HUES48 (cell line): ENCODE results near the gene SPOCD1.

Experiments used
- H3K27ac ChIP-seq: one replicate; pipeline ENCODE4 v1.7.0; 2013; ENCODE audit warnings: low read depth, low read length, inconsistent platforms
- H3K27me3 ChIP-seq: 2 replicates; pipeline ENCODE4 v1.6.1; 2013; ENCODE audit warnings: mild to moderate bottlenecking, low read length; ENCODE audit not compliant: control insufficient read depth, insufficient read depth
- H3K36me3 ChIP-seq: 2 replicates; pipeline ENCODE4 v1.6.1; 2013; ENCODE audit warnings: low read length; ENCODE audit not compliant: control insufficient read depth, insufficient read depth
- H3K4me1 ChIP-seq: 2 replicates; pipeline ENCODE4 v1.6.1; 2013; ENCODE audit warnings: mild to moderate bottlenecking, low read length; ENCODE audit not compliant: control insufficient read depth, insufficient read depth
- H3K4me3 ChIP-seq: 2 replicates; pipeline ENCODE4 v1.5.1; 2013; ENCODE audit warnings: mild to moderate bottlenecking, low read depth, low read length
- H3K9ac ChIP-seq: 2 replicates; pipeline ENCODE4 v1.6.1; 2013; ENCODE audit warnings: mild to moderate bottlenecking, low read depth, low read length, moderate library complexity
- H3K9me3 ChIP-seq: 2 replicates; pipeline ENCODE4 v1.6.1; 2013; ENCODE audit warnings: low read length; ENCODE audit not compliant: control insufficient read depth, insufficient read depth

SPOCD1 gene

DNA sequence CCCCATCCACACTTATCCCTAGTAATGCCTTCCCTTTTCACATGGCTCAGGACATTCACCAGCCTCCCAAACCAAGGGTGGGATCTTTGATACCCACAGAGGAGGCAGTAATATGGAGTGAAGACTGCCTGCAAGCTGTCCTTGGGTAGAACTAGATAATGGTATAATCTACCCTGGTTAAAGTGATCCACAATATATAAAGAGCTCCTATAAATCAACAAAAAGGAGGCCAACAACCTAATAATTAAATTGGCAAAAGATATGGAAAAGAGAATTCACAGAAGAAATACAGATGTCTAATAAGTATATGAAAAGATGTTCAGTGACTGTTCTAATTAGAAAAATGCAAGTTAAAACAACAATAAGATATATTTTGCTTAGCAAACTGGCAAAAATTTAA is 30.7 kb upstream of the SPOCD1 start:
- Histone ChIP-seq H3K27ac (no peak overlapping the region), H3K9ac (no peak overlapping the region), H3K4me1 (no peaks in the 10 kb centered on the region), H3K36me3 (no peaks in the 10 kb centered on the region), H3K9me3 (no peaks in the 10 kb centered on the region), H3K4me3 (no peak overlapping the region), H3K27me3 (no peaks in the 10 kb centered on the region)

DNA sequence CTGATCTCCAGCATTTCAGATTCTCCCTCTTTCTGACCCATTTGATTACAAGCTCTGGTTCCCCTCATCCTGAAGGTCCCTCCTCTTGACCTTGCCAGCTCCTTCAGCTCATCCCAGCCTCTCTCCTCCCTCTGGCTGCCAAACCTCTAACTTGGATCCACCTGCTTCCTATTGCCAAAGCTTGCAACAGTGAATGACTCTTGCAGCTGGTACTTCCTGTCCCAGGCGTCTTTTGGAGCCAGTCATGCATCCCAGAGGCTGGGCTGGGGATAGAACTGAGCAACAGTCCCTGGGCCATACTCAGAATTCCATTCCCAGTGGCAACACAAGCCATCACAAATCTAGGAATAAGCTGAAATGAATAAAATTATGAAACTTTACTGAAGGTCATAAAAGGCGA is 27.7 kb upstream of the SPOCD1 start:
- H3K27me3 ChIP-seq = no peaks in the 10 kb centered on the region
- H3K36me3 ChIP-seq = no peaks in the 10 kb centered on the region
- H3K4me3 ChIP-seq = no peak overlapping the region
- no peaks in the 10 kb centered on the region for H3K4me1 ChIP-seq
- H3K27ac ChIP-seq = no peak overlapping the region
- H3K9me3 ChIP-seq = no peaks in the 10 kb centered on the region
- H3K9ac ChIP-seq = no peak overlapping the region

DNA sequence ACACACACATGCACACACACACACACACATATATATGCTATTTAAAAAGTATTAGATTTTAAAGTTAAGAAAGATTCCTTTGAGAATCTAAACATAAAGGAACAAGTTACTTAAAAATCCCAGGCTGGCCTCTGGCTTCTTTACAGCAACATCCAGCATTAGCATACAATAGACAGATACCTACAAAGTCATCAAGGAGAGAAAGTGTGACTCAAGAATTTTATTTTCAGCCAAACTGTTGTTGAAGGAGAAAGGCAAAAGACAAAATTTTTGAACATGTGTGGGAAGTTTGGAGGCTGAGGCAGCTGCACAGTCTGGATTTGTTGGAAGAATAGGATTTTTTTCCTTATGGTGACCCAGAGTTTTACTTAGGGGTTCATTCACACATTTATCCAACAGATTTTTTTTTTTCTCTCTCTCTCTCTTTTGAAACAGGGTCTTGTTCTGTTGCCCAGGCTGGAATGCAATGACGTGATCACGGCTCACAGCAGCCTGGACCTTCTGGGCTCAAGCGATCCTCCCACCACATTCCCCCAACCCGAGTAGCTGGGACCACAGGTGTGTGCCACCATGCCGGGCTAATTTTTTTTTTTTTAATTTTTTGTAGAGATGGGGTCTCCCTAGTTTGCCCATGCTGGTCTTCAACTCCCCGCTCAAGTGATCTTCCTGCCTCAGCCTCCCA is 24.0 kb upstream of the SPOCD1 start:
- H3K36me3 ChIP-seq = no peaks in the 10 kb centered on the region
- H3K9ac ChIP-seq = no peak overlapping the region
- H3K27ac ChIP-seq = no peak overlapping the region
- H3K27me3 ChIP-seq = no peaks in the 10 kb centered on the region
- no peaks in the 10 kb centered on the region for H3K4me1 ChIP-seq
- H3K4me3 ChIP-seq = no peak overlapping the region
- no peaks in the 10 kb centered on the region for H3K9me3 ChIP-seq

DNA sequence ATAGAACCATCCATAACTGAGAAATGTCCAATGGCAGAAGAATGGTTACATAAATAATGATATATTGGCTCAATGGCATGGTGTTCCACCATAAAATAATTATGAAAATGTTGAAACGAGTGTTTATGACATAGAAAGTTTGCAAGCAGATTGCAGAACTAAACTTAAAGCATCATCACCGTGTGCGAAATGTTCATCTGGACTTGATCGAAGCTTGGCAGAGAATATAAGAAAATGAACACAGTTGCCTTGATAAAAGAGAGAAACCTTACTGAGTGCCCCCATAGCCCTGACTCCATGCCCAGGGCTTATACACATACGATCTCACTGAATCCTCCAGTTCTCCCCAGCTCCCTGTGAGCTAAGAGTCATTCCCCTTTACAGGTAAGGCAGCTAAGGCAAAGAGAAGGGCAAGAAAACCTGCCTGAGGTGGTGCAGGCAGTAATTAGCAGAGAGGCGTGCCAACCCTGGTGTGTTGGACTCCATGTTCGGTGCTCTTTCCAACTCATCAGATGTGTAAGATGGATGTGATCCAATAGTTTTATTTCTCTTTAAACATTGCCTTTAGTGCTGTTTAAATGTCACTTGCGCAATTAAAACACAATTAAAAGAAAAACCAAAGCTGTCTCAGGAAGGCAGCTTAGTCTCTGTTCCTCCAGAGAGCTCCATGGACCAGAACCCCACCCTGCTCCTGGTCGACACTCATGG is 21.8 kb upstream of the SPOCD1 start:
- no peak overlapping the region for H3K9ac ChIP-seq
- H3K27ac ChIP-seq = no peak overlapping the region
- H3K4me1 ChIP-seq = no peaks in the 10 kb centered on the region
- no peaks in the 10 kb centered on the region for H3K36me3 ChIP-seq
- H3K27me3 ChIP-seq = no peaks in the 10 kb centered on the region
- no peak overlapping the region for H3K4me3 ChIP-seq
- no peaks in the 10 kb centered on the region for H3K9me3 ChIP-seq

DNA sequence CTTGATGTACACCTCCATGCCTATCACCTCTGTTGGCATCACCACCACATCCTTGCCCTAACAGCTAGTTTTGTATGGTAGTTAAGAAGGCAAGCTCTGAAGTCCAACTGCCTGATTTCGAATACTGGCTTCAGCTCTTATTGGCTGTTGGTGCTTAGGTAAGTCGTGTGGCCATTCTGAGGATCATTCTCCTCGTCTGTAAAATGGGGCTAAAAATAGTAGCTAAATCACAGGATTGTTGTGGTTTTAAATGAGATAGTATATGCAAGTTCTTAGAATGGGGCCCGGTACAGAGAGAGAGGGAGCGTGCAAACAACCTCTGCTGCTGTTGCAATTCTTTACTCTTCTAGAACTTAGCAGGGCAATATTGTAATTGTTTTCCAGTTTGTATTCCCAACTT is 20.8 kb upstream of the SPOCD1 start:
- Histone ChIP-seq H3K27me3 (no peaks in the 10 kb centered on the region), H3K9me3 (no peaks in the 10 kb centered on the region), H3K4me1 (no peaks in the 10 kb centered on the region), H3K4me3 (no peak overlapping the region), H3K9ac (no peak overlapping the region), H3K36me3 (no peaks in the 10 kb centered on the region), H3K27ac (no peak overlapping the region)

GRCh38 chr1:31835415-31835814 is 19.6 kb upstream of the SPOCD1 start:
- Histone ChIP-seq H3K9ac (no peak overlapping the region), H3K27ac (no peak overlapping the region), H3K4me1 (no peaks in the 10 kb centered on the region), H3K36me3 (no peaks in the 10 kb centered on the region), H3K27me3 (no peaks in the 10 kb centered on the region), H3K9me3 (no peaks in the 10 kb centered on the region), H3K4me3 (no peak overlapping the region)

GRCh38 chr1:31834501-31834900 is 18.7 kb upstream of the SPOCD1 start:
- H3K36me3 ChIP-seq = no peaks in the 10 kb centered on the region
- no peak overlapping the region for H3K4me3 ChIP-seq
- H3K4me1 ChIP-seq = no peaks in the 10 kb centered on the region
- no peaks in the 10 kb centered on the region for H3K27me3 ChIP-seq
- no peaks in the 10 kb centered on the region for H3K9me3 ChIP-seq
- no peak overlapping the region for H3K9ac ChIP-seq
- H3K27ac ChIP-seq = no peak overlapping the region

DNA sequence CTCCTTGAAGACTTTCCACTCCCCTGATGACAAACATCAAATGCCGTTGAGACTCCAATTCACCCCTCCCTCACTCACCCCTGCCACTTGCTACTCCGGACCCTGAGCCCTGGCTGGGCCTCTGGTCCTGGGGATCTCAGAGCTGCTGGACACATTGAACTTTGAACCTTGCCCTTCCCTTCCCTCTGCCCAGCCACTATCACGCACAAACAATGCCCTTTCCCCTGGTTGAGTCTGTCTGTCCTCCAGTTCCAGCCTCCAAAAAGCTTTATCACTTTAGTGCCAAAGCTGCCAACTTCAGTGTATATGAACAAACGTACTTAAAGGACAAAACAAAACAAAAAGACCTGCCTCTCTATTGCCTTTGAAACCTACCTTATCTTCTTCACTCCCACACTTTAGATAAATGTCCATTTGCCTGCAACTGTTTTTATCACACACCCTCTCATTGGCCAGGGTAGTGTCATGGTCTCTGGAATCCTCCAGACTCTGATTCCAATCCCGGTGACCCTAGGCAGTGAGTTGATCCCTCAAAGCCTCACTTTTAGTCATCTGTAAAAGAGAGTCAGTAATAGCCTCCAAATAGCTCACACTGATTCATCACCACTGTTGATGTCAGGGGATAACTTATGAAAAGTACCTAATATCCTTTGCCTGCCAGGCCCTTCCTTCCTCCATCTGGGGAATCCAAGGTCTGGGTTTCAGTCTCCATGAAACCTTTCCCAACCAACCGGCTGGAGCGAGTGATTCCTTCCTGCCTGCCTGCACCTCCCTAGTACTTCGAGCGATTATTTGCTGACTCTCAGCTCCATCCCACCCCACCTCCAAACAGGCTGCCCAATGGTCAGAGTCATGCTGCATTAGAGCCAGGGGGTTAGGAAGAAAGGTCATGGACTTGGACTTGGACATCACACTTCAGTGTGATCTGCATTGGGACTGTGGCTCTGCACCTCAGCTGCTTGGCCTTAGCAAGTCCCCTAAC is 15.9 kb upstream of the SPOCD1 start:
- Histone ChIP-seq H3K4me1 (no peaks in the 10 kb centered on the region), H3K36me3 (no peaks in the 10 kb centered on the region), H3K9me3 (no peaks in the 10 kb centered on the region), H3K4me3 (no peak overlapping the region), H3K9ac (no peak overlapping the region), H3K27me3 (no peaks in the 10 kb centered on the region), H3K27ac (no peak overlapping the region)

DNA sequence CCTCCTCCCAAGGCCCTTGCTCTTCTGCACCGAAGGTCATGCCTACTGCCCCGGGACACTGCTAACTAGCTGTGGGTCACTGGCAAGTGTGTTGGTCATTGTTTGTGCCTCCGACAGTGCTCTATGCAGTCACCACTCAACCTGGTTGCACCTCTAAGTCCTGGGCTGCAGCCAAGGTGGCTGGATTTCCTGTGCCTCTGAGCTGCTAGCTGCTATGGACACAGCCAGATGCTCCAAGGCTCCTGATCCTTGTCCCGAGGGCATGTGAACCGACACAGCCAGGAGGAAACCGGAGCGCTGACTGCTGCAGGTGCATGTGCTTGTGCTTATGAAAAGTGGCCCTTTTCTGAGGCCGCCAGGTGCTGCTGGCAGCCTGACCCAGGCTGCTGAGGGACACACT is 14.7 kb upstream of the SPOCD1 start:
- Histone ChIP-seq H3K9me3 (no peaks in the 10 kb centered on the region), H3K27ac (no peak overlapping the region), H3K36me3 (no peaks in the 10 kb centered on the region), H3K4me3 (no peak overlapping the region), H3K9ac (no peak overlapping the region), H3K4me1 (no peaks in the 10 kb centered on the region), H3K27me3 (no peaks in the 10 kb centered on the region)

DNA sequence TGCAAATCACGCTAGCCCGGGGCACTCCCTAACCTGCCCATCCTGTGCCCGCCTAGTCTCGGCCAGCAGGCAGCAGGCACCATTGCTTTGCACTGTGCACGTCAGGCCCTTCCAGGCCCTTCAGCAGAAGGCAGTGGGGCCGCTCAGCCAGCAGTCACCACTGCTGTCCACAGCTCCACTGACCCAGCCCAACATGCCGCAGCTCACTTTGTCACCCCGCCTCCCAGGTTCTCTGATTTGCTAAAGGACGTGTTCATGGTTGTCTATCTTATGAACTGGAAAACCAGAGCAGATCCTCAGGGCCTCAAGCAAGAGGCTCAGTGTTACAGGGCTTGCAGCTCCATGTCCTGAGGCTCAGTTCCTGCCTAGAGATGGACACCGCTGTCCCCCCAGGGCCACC is 14.2 kb upstream of the SPOCD1 start:
- no peaks in the 10 kb centered on the region for H3K4me1 ChIP-seq
- H3K4me3 ChIP-seq = no peak overlapping the region
- H3K9ac ChIP-seq = no peak overlapping the region
- H3K9me3 ChIP-seq = no peaks in the 10 kb centered on the region
- no peak overlapping the region for H3K27ac ChIP-seq
- no peaks in the 10 kb centered on the region for H3K27me3 ChIP-seq
- no peaks in the 10 kb centered on the region for H3K36me3 ChIP-seq
